HEK293 (cell line): ENCODE measurements around the gene SMIM36.

Source experiments
- BCL6B ChIP-seq: fragments of 450-650 bp; formaldehyde crosslinking; IDR thresholded peaks from 2 replicates; pipeline ENCODE4 v1.5.1; 2017; ENCODE audit warnings: missing biosample characterization, missing genetic modification characterization
- FEZF1 ChIP-seq: fragments of 450-650 bp; formaldehyde crosslinking; IDR thresholded peaks from 2 replicates; pipeline ENCODE4 v1.5.1; 2016; ENCODE audit warnings: missing biosample characterization, missing genetic modification characterization
- GFI1B ChIP-seq: fragments of 450-650 bp; formaldehyde crosslinking; IDR thresholded peaks from 2 replicates; pipeline ENCODE4 v1.5.1; 2016; ENCODE audit warnings: missing biosample characterization, missing genetic modification characterization
- HOXD13 ChIP-seq: sonication (generic); formaldehyde crosslinking; IDR thresholded peaks from 2 replicates; pipeline ENCODE4 v1.8.0; 2022; ENCODE audit warnings: missing genetic modification reagents, borderline replicate concordance
- IKZF3 ChIP-seq: fragments of 450-650 bp; IDR thresholded peaks from 2 replicates; pipeline ENCODE4 v1.5.0; 2018; ENCODE audit warnings: missing biosample characterization, mild to moderate bottlenecking, missing genetic modification characterization, moderate library complexity
- INSM2 ChIP-seq: fragments of 450-650 bp; formaldehyde crosslinking; IDR thresholded peaks from 2 replicates; pipeline ENCODE4 v1.5.1; 2016; ENCODE audit warnings: missing biosample characterization, missing genetic modification characterization
- KLF10 ChIP-seq: fragments of 450-650 bp; IDR thresholded peaks from 2 replicates; pipeline ENCODE4 v1.5.1; 2018; ENCODE audit warnings: missing biosample characterization, mild to moderate bottlenecking, missing genetic modification characterization
- OSR2 ChIP-seq: fragments of 450-650 bp; formaldehyde crosslinking; IDR thresholded peaks from 2 replicates; pipeline ENCODE4 v1.5.1; 2016; ENCODE audit warnings: missing biosample characterization, missing genetic modification characterization
- PRDM4 ChIP-seq: fragments of 450-650 bp; formaldehyde crosslinking; IDR thresholded peaks from 2 replicates; pipeline ENCODE4 v1.5.1; 2017; ENCODE audit warnings: missing biosample characterization, missing genetic modification characterization
- PRDM6 ChIP-seq: fragments of 450-650 bp; formaldehyde crosslinking; IDR thresholded peaks from 2 replicates; pipeline ENCODE4 v1.5.1; 2017; ENCODE audit warnings: missing biosample characterization, missing genetic modification characterization
- REPIN1 ChIP-seq: fragments of 450-650 bp; formaldehyde crosslinking; IDR thresholded peaks from 2 replicates; pipeline ENCODE4 v1.5.1; 2017; ENCODE audit warnings: missing biosample characterization, missing genetic modification characterization, low read depth
- SP7 ChIP-seq: fragments of 450-650 bp; formaldehyde crosslinking; IDR thresholded peaks from 2 replicates; pipeline ENCODE4 v1.5.1; 2016; ENCODE audit warnings: missing biosample characterization, missing genetic modification characterization
- ZNF10 ChIP-seq: fragments of 450-650 bp; formaldehyde crosslinking; IDR thresholded peaks from 2 replicates; pipeline ENCODE4 v1.5.1; 2017; ENCODE audit warnings: missing biosample characterization, missing genetic modification characterization
- ZNF2 ChIP-seq: fragments of 450-650 bp; formaldehyde crosslinking; IDR thresholded peaks from 2 replicates; pipeline ENCODE4 v1.5.1; 2016; ENCODE audit warnings: missing biosample characterization, missing genetic modification characterization
- ZNF24 ChIP-seq: fragments of 450-650 bp; formaldehyde crosslinking; IDR thresholded peaks from 2 replicates; pipeline ENCODE4 v1.5.1; 2016; ENCODE audit warnings: missing biosample characterization, missing genetic modification characterization
- ZNF518A ChIP-seq: fragments of 450-650 bp; formaldehyde crosslinking; conservative IDR thresholded peaks from 2 replicates; pipeline ENCODE4 v1.5.1; 2016; ENCODE audit warnings: low read depth, missing biosample characterization, missing genetic modification characterization
- ZNF548 ChIP-seq: fragments of 450-650 bp; formaldehyde crosslinking; IDR thresholded peaks from 2 replicates; pipeline ENCODE4 v1.5.1; 2016; ENCODE audit warnings: missing biosample characterization, missing genetic modification characterization
- ZNF580 ChIP-seq: fragments of 450-650 bp; formaldehyde crosslinking; IDR thresholded peaks from 2 replicates; pipeline ENCODE4 v1.5.1; 2016; ENCODE audit warnings: missing biosample characterization, missing genetic modification characterization
- ZNF600 ChIP-seq: fragments of 450-650 bp; formaldehyde crosslinking; IDR thresholded peaks from 2 replicates; pipeline ENCODE4 v1.5.1; 2016; ENCODE audit warnings: missing biosample characterization, missing genetic modification characterization
- ZNF629 ChIP-seq: fragments of 450-650 bp; formaldehyde crosslinking; IDR thresholded peaks from 2 replicates; pipeline ENCODE4 v1.5.1; 2017; ENCODE audit warnings: missing biosample characterization, missing genetic modification characterization
- ZNF670 ChIP-seq: fragments of 450-650 bp; formaldehyde crosslinking; IDR thresholded peaks from 2 replicates; pipeline ENCODE4 v1.5.1; 2016; ENCODE audit warnings: missing biosample characterization, missing genetic modification characterization, low read depth

The SMIM36 gene

GRCh38 chr17:55454906-55455474, 56.3 kb downstream of the SMIM36 start (continued):
- TF ChIP-seq ZNF10 (tag by site-specific recombination) (0 out of 2 replicates have a peak, but pooled peaks have one; percentile 63), HOXD13 (CRISPR knock-in tag) (peak; percentile 51; the same call in 1 of the 2 replicates), REPIN1 (tag by site-specific recombination) (no peak), GFI1B (tag by site-specific recombination) (peak; percentile 83), ZNF629 (tag by site-specific recombination) (peak; percentile 66), PRDM6 (tag by site-specific recombination) (peak; percentile 85), KLF10 (tag by site-specific recombination) (peak; percentile 27; the same call in 1 of the 2 replicates), ZNF2 (tag by site-specific recombination) (no peak), PRDM4 (tag by site-specific recombination) (0 out of 2 replicates have a peak, but pooled peaks have one; percentile 25), ZNF670 (tag by site-specific recombination) (no peak), ZNF600 (tag by site-specific recombination) (no peak), SP7 (tag by site-specific recombination) (peak; percentile 30; the same call in 1 of the 2 replicates), FEZF1 (tag by site-specific recombination) (peak; percentile 62; the same call in 1 of the 2 replicates), ZNF580 (tag by site-specific recombination) (peak; percentile 72; the same call in 1 of the 2 replicates), ZNF24 (tag by site-specific recombination) (peak; percentile 51; the same call in 1 of the 2 replicates), ZNF548 (tag by site-specific recombination) (no peak), IKZF3 (tag by site-specific recombination) (0 out of 2 replicates have a peak, but pooled peaks have one; percentile 45), OSR2 (tag by site-specific recombination) (peak; percentile 86), INSM2 (0 out of 2 replicates have a peak, but pooled peaks have one; percentile 37), BCL6B (peak; percentile 67), ZNF518A (tag by site-specific recombination) (no peak)
- TF ChIP-seq, all 188 proteins: peak for 25
